Measurements from ENCODE around the gene EHD2.

GRCh38 chr19:47670736-47671135 lies 42.5 kb upstream of the EHD2 start:
- TF ChIP-seq CTCF (IDR thresholded peaks at IDR 0.05; ENCODE audit: insufficient read depth, low read length), result no peak
- no peak for TF ChIP-seq POLR2AphosphoS5 (IDR thresholded peaks at IDR 0.05; ENCODE audit: low read depth)
- no peak for TF ChIP-seq REST (IDR thresholded peaks at IDR 0.05; ENCODE audit: insufficient replicate concordance, low read depth)

Data from HL-60 (cell line).